Activated naive CD4-positive, alpha-beta T cell treated with anti-CD3 and anti-CD28 coated beads for 36 hours (primary cell): ENCODE measurements around the gene HTR2A. TPM values are rescaled to one million over a fixed set of nuclear protein-coding genes. Genes with fewer than 3 reads are reported as not detected.
A peak's percentile ranks its signal among the peaks of the same experiment; 100 is the strongest.

ENCODE experiments used
- CTCF ChIA-PET: fragments of 350-600 bp; sonication (Branson Sonifier 250); formaldehyde crosslinking; loops from one replicate; lab custom pipeline; 2021; ENCODE audit warnings: antibody characterized with exemption; lab: Charles Lee
- DNase-seq: peaks from one replicate; pipeline ENCODE4 v3.0.0-alpha.2; 2020
- H3K27ac Mint-ChIP-seq: one replicate; pipeline ENCODE4 v1.8.0; 2021; ENCODE audit warnings: mild to moderate bottlenecking, mixed read lengths
- H3K27me3 Mint-ChIP-seq: one replicate; pipeline ENCODE4 v1.8.0; 2021; ENCODE audit warnings: low read depth, mixed read lengths
- H3K36me3 Mint-ChIP-seq: one replicate; pipeline ENCODE4 v1.8.0; 2021; ENCODE audit warnings: low read depth, mixed read lengths
- H3K4me1 Mint-ChIP-seq: one replicate; pipeline ENCODE4 v1.8.0; 2021; ENCODE audit warnings: low read depth, mixed read lengths
- H3K4me3 Mint-ChIP-seq: one replicate; pipeline ENCODE4 v1.8.0; 2021; ENCODE audit warnings: mild to moderate bottlenecking, moderate library complexity, mixed read lengths
- H3K9me3 Mint-ChIP-seq: one replicate; pipeline ENCODE4 v1.8.0; 2021; ENCODE audit warnings: mixed read lengths
- intact Hi-C: fragments of 100-400 bp; cut with micrococcal nuclease; formaldehyde crosslinking; loops from one replicate; pipeline ENCODE4 v1.15.1; 2023
- total RNA-seq, 2 experiments: library from RNA; stranded (reverse); gene quantifications; one replicate each; pipeline ENCODE4 v1.2.3, GENCODE V29; 2021

Gene HTR2A
- total RNA-seq, 2 experiments from 2014 or later = not detected

GRCh38 chr13:46901721-46902120 lies 4.9 kb upstream of the HTR2A start:
- H3K27me3 Mint-ChIP-seq = peaks cover 12% of the 10 kb centered on the region
- H3K4me1 Mint-ChIP-seq = peaks cover 2% of the 10 kb centered on the region
- no peaks in the 10 kb centered on the region for H3K9me3 Mint-ChIP-seq
- CTCF ChIA-PET = interaction anchor here (2.2 kb wide), 1 partner anchor 8 kb away, joined by 11 read pairs; no protein-coding TSS in a partner anchor
- H3K27ac Mint-ChIP-seq = no peak overlapping the region
- H3K36me3 Mint-ChIP-seq = no peaks in the 10 kb centered on the region
- intact Hi-C loops = no loop called here
- DNase-seq = no peak
- H3K4me3 Mint-ChIP-seq = no peak overlapping the region

- no peak overlapping the region for H3K4me3 Mint-ChIP-seq
- H3K36me3 Mint-ChIP-seq = no peaks in the 10 kb centered on the region
- no peak for DNase-seq
- no peak overlapping the region for H3K27ac Mint-ChIP-seq
- intact Hi-C loops = loop anchor here (10.0 kb wide), 1 partner anchor 1865 kb away; no protein-coding TSS in a partner anchor
- CTCF ChIA-PET = interaction anchor here (1.0 kb wide), 1 partner anchor 9 kb away, joined by 3 read pairs; no protein-coding TSS in a partner anchor
- H3K27me3 Mint-ChIP-seq = peaks cover 27% of the 10 kb centered on the region
- peaks cover 8% of the 10 kb centered on the region for H3K4me1 Mint-ChIP-seq
- H3K9me3 Mint-ChIP-seq = no peaks in the 10 kb centered on the region
Measured at GRCh38 chr13:46899801-46900200, 2.9 kb upstream of the HTR2A start.

DNA sequence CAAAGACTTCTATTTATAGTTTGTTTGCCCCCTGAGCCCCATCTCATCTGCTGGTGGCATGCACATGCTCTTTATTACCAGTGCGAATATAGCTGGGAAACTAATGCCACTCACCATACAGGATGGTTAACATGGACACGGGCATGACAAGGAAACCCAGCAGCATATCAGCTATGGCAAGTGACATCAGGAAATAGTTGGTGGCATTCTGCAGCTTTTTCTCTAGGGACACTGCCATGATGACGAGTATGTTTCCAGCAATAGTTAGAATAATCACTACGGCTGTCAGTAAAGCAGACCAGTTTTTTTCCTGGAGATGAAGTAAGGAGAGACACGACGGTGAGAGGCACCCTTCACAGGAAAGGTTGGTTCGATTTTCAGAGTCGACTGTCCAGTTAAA lies 1.5 kb downstream of the HTR2A start:
- Mint-ChIP-seq H3K9me3 (no peaks in the 10 kb centered on the region), H3K4me1 (peaks cover 12% of the 10 kb centered on the region), H3K27ac (no peak overlapping the region), H3K4me3 (no peak overlapping the region), H3K27me3 (peaks cover 48% of the 10 kb centered on the region), H3K36me3 (no peaks in the 10 kb centered on the region)
- CTCF ChIA-PET = interaction anchor here (0.5 to 2.5 kb wide), 6 partner anchors 8 to 1342 kb away, joined by 3 to 11 read pairs (median 4); no protein-coding TSS in a partner anchor
- intact Hi-C loops = loop anchor here (10.0 kb wide), 1 partner anchor 1869 kb away; no protein-coding TSS in a partner anchor
- DNase-seq = no peak

DNA sequence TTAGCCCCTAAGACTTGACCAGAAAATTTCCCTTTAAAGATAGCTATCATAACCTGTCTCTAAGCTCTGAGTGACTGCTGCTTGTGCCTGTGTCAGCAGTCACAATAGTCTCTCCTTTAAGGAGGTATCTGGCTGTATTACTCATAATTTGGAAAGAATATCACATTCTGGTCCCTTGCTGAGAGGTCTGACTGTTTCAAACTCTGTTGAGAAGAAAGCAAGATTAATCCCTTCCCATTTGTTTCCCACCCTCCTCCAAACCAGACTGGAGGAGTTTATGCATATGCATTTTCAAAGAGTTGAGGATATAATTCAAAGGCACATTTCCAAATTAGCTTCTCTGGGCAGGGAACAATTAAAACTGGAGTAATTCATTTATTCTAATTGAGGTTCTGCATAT lies 2.3 kb downstream of the HTR2A start:
- Mint-ChIP-seq H3K27me3 (peaks cover 55% of the 10 kb centered on the region), H3K9me3 (no peaks in the 10 kb centered on the region), H3K4me1 (peaks cover 12% of the 10 kb centered on the region), H3K36me3 (no peaks in the 10 kb centered on the region), H3K4me3 (peak overlapping the region; percentile 15), H3K27ac (no peak overlapping the region)
- CTCF ChIA-PET = interaction anchor here (0.6 to 2.5 kb wide), 15 partner anchors 8 to 1856 kb away, joined by 3 to 11 read pairs (median 4); no protein-coding TSS in a partner anchor
- intact Hi-C loops = loop anchor here (1.0 to 10.0 kb wide), 3 partner anchors 63 to 1870 kb away; no protein-coding TSS in a partner anchor
- no peak for DNase-seq

DNA sequence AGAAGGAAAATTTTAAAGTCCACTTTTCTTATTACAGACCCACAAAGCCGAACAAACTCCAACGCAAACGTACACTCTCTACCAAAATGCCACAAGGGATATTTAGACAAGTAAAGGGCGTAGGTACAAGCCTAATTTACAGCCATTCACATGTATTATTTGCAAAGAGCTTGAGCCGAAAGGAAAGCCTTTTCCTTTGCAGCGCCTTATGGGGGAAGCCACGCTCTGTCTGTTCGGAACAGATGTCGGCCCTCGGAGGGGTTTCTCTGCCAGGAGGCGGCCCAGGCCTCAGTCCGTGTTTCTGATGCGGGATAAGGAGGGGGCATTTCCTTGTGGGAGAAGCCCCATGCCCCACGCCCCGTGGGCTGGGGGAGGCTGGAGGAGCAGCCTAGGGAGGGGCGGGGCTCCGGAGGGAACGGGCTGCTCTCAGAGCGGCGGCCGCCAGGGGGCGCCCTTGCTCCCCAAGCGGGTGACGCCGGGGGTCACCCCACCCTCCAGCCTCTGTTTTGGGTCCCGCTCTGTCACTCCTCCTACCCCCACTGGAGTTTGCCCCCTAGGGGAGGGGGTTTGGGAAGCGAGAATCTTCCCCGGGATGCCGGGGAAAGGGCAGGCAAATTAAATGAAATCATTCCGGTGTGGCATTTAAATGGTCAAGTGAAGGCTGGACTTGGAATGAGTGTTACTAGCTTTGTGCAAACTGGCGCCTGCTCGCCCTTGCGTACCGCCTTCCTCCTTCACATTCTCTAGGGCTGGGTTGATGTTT lies 2.9 kb downstream of the HTR2A start:
- Mint-ChIP-seq H3K27ac (no peak overlapping the region), H3K36me3 (no peaks in the 10 kb centered on the region), H3K9me3 (no peaks in the 10 kb centered on the region), H3K27me3 (peaks cover 55% of the 10 kb centered on the region), H3K4me3 (peak overlapping the region; percentile 53), H3K4me1 (peaks cover 12% of the 10 kb centered on the region)
- DNase-seq = peak; percentile 66
- CTCF ChIA-PET = interaction anchor here (0.6 to 2.5 kb wide), 18 partner anchors 9 to 1856 kb away, joined by 3 to 11 read pairs (median 4); no protein-coding TSS in a partner anchor
- intact Hi-C loops = loop anchor here (1.0 to 10.0 kb wide), 3 partner anchors 63 to 1871 kb away; no protein-coding TSS in a partner anchor

DNA sequence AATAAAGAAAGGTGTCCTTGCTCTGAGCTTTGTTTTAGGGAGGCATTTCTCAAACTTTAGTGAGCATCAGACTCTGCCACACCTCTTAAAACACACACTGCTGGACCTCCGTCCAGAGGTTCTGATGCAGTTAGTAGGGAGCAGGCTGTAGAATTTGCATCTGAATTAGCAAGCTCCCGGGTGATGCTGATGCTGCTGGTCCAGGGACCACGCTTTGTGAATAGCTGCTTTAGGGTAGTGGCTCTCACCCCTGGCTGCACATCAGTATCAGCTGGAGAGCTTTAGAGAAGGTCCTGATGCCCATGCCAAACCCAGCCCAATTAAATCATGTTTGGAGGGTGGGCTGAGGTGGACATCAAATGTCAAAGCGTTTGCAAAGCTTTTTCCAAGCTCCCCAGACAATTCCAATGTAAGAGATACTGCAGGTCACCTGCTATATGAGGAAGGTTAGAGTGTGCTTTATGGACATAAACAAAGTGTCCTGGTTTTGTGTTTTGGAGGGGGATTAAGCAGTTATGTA lies 3.6 kb downstream of the HTR2A start:
- H3K27ac Mint-ChIP-seq = no peak overlapping the region

GRCh38 chr13:46885018-46885417 lies 11.8 kb downstream of the HTR2A start:
- H3K27me3 Mint-ChIP-seq = peaks cover 35% of the 10 kb centered on the region
- H3K27ac Mint-ChIP-seq = no peak overlapping the region
- CTCF ChIA-PET = no interaction called here
- no peaks in the 10 kb centered on the region for H3K36me3 Mint-ChIP-seq
- H3K4me1 Mint-ChIP-seq = no peaks in the 10 kb centered on the region
- intact Hi-C loops = no loop called here
- H3K4me3 Mint-ChIP-seq = no peak overlapping the region
- no peak for DNase-seq
- no peaks in the 10 kb centered on the region for H3K9me3 Mint-ChIP-seq

More for the DNA sequence above, 3.6 kb downstream of the HTR2A start:
- peaks cover 12% of the 10 kb centered on the region for H3K4me1 Mint-ChIP-seq
- no peak for DNase-seq
- no peaks in the 10 kb centered on the region for H3K9me3 Mint-ChIP-seq
- H3K4me3 Mint-ChIP-seq = peak overlapping the region; percentile 53
- intact Hi-C loops = loop anchor here (10.0 kb wide), 1 partner anchor 1872 kb away; no protein-coding TSS in a partner anchor
- CTCF ChIA-PET = interaction anchor here (1.0 to 2.5 kb wide), 7 partner anchors 10 to 69 kb away, joined by 3 to 11 read pairs (median 3); no protein-coding TSS in a partner anchor
- H3K27me3 Mint-ChIP-seq = peaks cover 58% of the 10 kb centered on the region
- H3K36me3 Mint-ChIP-seq = no peaks in the 10 kb centered on the region

DNA sequence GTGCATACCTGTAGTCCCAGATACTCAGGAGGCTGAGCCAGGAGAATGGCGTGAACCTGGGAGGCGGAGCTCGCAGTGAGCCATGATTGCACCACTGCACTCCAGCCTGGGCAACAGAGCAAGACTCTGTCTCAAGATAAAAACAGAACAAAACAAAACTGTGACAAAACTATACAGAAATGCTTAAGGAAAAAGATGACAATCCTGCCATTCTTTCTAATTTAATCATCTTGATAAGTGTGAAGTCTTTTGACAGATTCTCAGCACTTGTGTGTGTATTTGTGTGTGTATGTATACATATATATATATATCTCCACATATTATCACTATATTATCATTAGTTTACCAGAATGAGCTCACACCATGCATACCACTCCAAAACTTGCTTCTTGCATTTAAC lies 12.3 kb downstream of the HTR2A start:
- intact Hi-C loops = no loop called here
- Mint-ChIP-seq H3K9me3 (no peaks in the 10 kb centered on the region), H3K27me3 (peaks cover 34% of the 10 kb centered on the region), H3K4me3 (no peak overlapping the region), H3K36me3 (no peaks in the 10 kb centered on the region), H3K4me1 (no peaks in the 10 kb centered on the region), H3K27ac (no peak overlapping the region)
- no peak for DNase-seq
- CTCF ChIA-PET = no interaction called here

DNA sequence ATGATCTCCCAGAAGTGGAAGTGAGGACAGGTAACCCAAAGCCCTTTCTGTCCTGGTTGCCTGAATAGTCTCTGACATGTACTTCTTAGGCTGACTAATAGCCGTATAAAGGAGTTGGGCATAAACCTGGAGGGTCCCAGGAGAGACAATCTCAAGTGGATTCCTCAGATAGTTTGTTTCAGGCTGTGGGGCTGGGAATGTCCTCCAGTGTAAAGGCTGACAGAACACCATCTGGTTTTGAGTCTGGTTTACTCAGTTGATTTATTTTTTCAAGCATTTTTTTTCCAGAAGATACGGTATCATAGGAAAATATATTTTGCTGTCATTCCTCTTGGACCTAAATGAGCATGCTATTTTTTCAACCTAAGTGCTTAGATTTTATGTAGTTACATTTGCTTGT lies 15.2 kb downstream of the HTR2A start:
- intact Hi-C loops = no loop called here
- Mint-ChIP-seq H3K9me3 (no peaks in the 10 kb centered on the region), H3K4me3 (no peak overlapping the region), H3K36me3 (no peaks in the 10 kb centered on the region), H3K4me1 (no peaks in the 10 kb centered on the region), H3K27ac (no peak overlapping the region), H3K27me3 (peaks cover 40% of the 10 kb centered on the region)
- CTCF ChIA-PET = no interaction called here
- DNase-seq = no peak

DNA sequence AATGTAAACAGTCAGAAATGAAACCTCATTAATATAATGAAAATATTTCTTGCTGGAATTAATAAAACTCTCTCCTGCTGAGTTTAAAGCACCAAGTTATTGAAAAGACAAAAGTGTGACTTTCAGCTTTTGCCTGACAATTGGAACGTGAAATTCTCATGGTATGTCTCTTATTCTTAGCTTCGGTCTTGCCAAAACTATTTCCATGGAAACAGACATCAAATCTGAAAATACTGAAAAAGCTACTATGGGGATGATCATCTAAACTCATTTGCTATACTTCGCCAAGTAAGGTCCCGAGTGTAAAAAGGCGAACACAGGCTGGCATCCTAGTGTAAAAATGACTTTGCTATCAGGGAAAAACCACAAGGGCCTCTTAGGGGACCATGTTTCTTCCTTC lies 22.8 kb downstream of the HTR2A start:
- Mint-ChIP-seq H3K4me1 (no peaks in the 10 kb centered on the region), H3K36me3 (no peaks in the 10 kb centered on the region), H3K9me3 (no peaks in the 10 kb centered on the region), H3K27ac (no peak overlapping the region), H3K27me3 (peaks cover 19% of the 10 kb centered on the region), H3K4me3 (no peak overlapping the region)
- CTCF ChIA-PET = no interaction called here
- intact Hi-C loops = no loop called here
- no peak for DNase-seq

- Mint-ChIP-seq H3K9me3 (no peaks in the 10 kb centered on the region), H3K4me3 (no peak overlapping the region), H3K36me3 (no peaks in the 10 kb centered on the region), H3K27me3 (peaks cover 14% of the 10 kb centered on the region), H3K4me1 (no peaks in the 10 kb centered on the region), H3K27ac (no peak overlapping the region)
- DNase-seq = no peak
- intact Hi-C loops = no loop called here
- CTCF ChIA-PET = no interaction called here
Measured at GRCh38 chr13:46871557-46871956, 25.3 kb downstream of the HTR2A start.

DNA sequence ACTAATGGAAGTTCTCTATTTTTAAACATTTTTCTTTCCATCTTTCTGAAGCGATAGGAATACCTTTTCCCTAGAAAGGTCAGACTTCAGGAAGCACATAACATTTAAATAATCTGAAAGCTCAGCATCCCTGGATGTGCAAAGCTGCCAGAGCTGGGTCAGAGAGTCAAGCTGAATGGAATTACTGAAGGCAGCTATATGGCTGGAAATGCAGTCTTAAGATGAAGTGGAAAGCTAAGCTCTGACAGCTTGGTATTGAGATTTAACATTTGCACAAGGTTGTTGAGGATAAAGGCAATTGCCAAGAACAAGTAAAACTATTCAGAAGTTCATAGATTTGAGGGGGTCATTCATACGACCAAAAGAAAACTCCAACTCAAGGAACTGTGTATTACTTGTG lies 28.8 kb downstream of the HTR2A start:
- no peaks in the 10 kb centered on the region for H3K36me3 Mint-ChIP-seq
- no peaks in the 10 kb centered on the region for H3K4me1 Mint-ChIP-seq
- DNase-seq = no peak
- intact Hi-C loops = no loop called here
- CTCF ChIA-PET = no interaction called here
- H3K27ac Mint-ChIP-seq = no peak overlapping the region
- no peaks in the 10 kb centered on the region for H3K9me3 Mint-ChIP-seq
- H3K4me3 Mint-ChIP-seq = no peak overlapping the region
- H3K27me3 Mint-ChIP-seq = peaks cover 7% of the 10 kb centered on the region
